Liver (tissue), 9 donors: ENCODE results near the gene PSMG4. TPM values are rescaled to one million over a fixed set of nuclear protein-coding genes. Genes with fewer than 3 reads are reported as not detected.

Experiments used
- DNase-seq: peaks from one replicate; pipeline ENCODE4 v3.0.0-alpha.2; 2017; ENCODE audit warnings: low spot score
- H3K27ac ChIP-seq, 2 donors: one replicate each; pipeline ENCODE4 v1.7.0; 2013; ENCODE audit warnings: inconsistent platforms in 2 of 2, low read length in 2 of 2, control low read depth in 1 of 2, low read depth in 1 of 2, mild to moderate bottlenecking in 1 of 2
- H3K27me3 ChIP-seq, 4 donors: one replicate each; pipeline versions ENCODE4 v1.6.1 to v1.7.0; 2013; ENCODE audit warnings: low read length in 3 of 4, inconsistent platforms in 1 of 4, mild to moderate bottlenecking in 1 of 4, moderate library complexity in 1 of 4; ENCODE audit not compliant: control insufficient read depth in 4 of 4, insufficient read depth in 4 of 4
- H3K36me3 ChIP-seq, 4 donors: one replicate each; pipeline versions ENCODE4 v1.6.1 to v1.7.0; 2013; ENCODE audit warnings: low read length in 3 of 4, mild to moderate bottlenecking in 3 of 4, low read depth in 1 of 4, moderate library complexity in 1 of 4; ENCODE audit not compliant: control insufficient read depth in 4 of 4, insufficient read depth in 3 of 4
- H3K4me1 ChIP-seq, 4 donors: one replicate each; pipeline versions ENCODE4 v1.6.1 to v1.7.0; 2013; ENCODE audit warnings: low read length in 3 of 4, mild to moderate bottlenecking in 3 of 4, moderate library complexity in 1 of 4; ENCODE audit not compliant: control insufficient read depth in 4 of 4, insufficient read depth in 4 of 4
- H3K4me3 ChIP-seq, 3 donors: one replicate each; pipeline versions ENCODE4 v1.6.1 to v1.7.0; 2013; ENCODE audit warnings: low read length in 3 of 3, control low read depth in 1 of 3, low read depth in 1 of 3, mild to moderate bottlenecking in 1 of 3
- H3K9ac ChIP-seq, 2 donors: one replicate each; pipeline ENCODE4 v1.7.0; 2013; ENCODE audit warnings: low read length in 2 of 2, mild to moderate bottlenecking in 2 of 2, moderate library complexity in 2 of 2, control low read depth in 1 of 2, low read depth in 1 of 2
- H3K9me3 ChIP-seq, 4 donors: one replicate each; pipeline versions ENCODE4 v1.6.1 to v1.7.0; 2013; ENCODE audit warnings: low read length in 3 of 4; ENCODE audit not compliant: control insufficient read depth in 4 of 4
- EGR1 ChIP-seq, 2 donors: IDR thresholded peaks; 2 replicates each; pipeline ENCODE4 v1.6.1; 2016 to 2018; ENCODE audit warnings: antibody characterized with exemption in 2 of 2, low read depth in 2 of 2
- FOXA1 ChIP-seq: IDR thresholded peaks from 2 replicates; pipeline ENCODE4 v1.6.1; 2016; ENCODE audit warnings: antibody characterized with exemption
- FOXA2 ChIP-seq: IDR thresholded peaks from 2 replicates; pipeline ENCODE4 v1.6.1; 2016; ENCODE audit warnings: antibody characterized with exemption
- GABPA ChIP-seq, 2 donors: IDR thresholded peaks in 1 of 2; conservative IDR thresholded peaks in 1 of 2; 2 replicates each; pipeline ENCODE4 v1.6.1; 2016; ENCODE audit warnings: antibody characterized with exemption in 2 of 2, mild to moderate bottlenecking in 1 of 2, moderate library complexity in 1 of 2
- HNF4G ChIP-seq: IDR thresholded peaks from 2 replicates; pipeline ENCODE4 v1.6.1; 2016; ENCODE audit warnings: antibody characterized with exemption
- JUND ChIP-seq, 2 donors: IDR thresholded peaks; 2 replicates each; pipeline ENCODE4 v1.6.1; 2016; ENCODE audit warnings: antibody characterized with exemption in 2 of 2
- NR2F2 ChIP-seq: IDR thresholded peaks from 2 replicates; pipeline ENCODE4 v1.6.1; 2016; ENCODE audit warnings: antibody characterized with exemption
- RAD21 ChIP-seq, 2 donors: IDR thresholded peaks; 2 replicates each; pipeline ENCODE4 v1.6.1; 2016; ENCODE audit warnings: antibody characterized with exemption in 2 of 2, mild to moderate bottlenecking in 2 of 2
- RXRA ChIP-seq, 2 donors: IDR thresholded peaks; 2 replicates each; pipeline ENCODE4 v1.6.1; 2017 to 2018; ENCODE audit warnings: antibody characterized with exemption in 2 of 2, mild to moderate bottlenecking in 1 of 2
- SP1 ChIP-seq: IDR thresholded peaks from 2 replicates; pipeline ENCODE4 v1.6.1; 2018; ENCODE audit warnings: antibody characterized with exemption, mild to moderate bottlenecking
- TAF1 ChIP-seq: conservative IDR thresholded peaks from 2 replicates; pipeline ENCODE4 v1.6.1; 2016; ENCODE audit warnings: antibody characterized with exemption, mild to moderate bottlenecking
- YY1 ChIP-seq: IDR thresholded peaks from 2 replicates; pipeline ENCODE4 v1.6.1; 2016; ENCODE audit warnings: antibody characterized with exemption, mild to moderate bottlenecking
- WGBS: extraction: QIAGEN DNeasy Blood & Tissue Kit; methylation state at CpG from one replicate; pipeline ENCODE4 v1.1.7; 2013; 5-methylcytosine and 5-hydroxymethylcytosine counted together
- polyA plus RNA-seq, 2 donors: library from polyadenylated mRNA; stranded (reverse) in 1 of 2; unstranded in 1 of 2; fragments of 200-250 nt in 1 of 2; fragments of >200 nt in 1 of 2; fragmentation: Nextera tagmentation in 1 of 2; extraction: Ambion mirVana in 1 of 2; gene quantifications; one replicate each; pipeline versions ENCODE4 v1.2.1 to v1.2.3, GENCODE V29; 2013 to 2015
- total RNA-seq, 2 donors: library from RNA; depleted of rRNA; stranded (reverse); fragments of >200 nt; gene quantifications; one replicate each; pipeline ENCODE4 v1.2.3, GENCODE V29; 2014
- TF ChIP-seq, protein P1 (sequence below): IDR thresholded peaks from 2 replicates; pipeline ENCODE4 v1.6.1; 2016; ENCODE audit warnings: antibody characterized with exemption
- TF ChIP-seq, protein P2 (sequence below): IDR thresholded peaks from 2 replicates; pipeline ENCODE4 v1.6.1; 2016; ENCODE audit warnings: antibody characterized with exemption
- TF ChIP-seq, protein P3 (sequence below): fragments of 150-350 bp; IDR thresholded peaks from 2 replicates; pipeline ENCODE4 v1.5.1; 2017; ENCODE audit warnings: improper control_type of control experiment, low read depth, low read length; ENCODE audit not compliant: missing input control
- TF ChIP-seq, protein P4 (sequence below): IDR thresholded peaks from 2 replicates; pipeline ENCODE4 v1.6.1; 2016; ENCODE audit warnings: antibody characterized with exemption
- donor health status: healthy.
- donor health status: healthy.
- donor health status: healthy.
- donor health status: healthy.
- donor health status: healthy.

Gene PSMG4
- total and polyA plus RNA-seq, 4 donors = 10.7 to 28.5 (median 15.1) TPM

DNA sequence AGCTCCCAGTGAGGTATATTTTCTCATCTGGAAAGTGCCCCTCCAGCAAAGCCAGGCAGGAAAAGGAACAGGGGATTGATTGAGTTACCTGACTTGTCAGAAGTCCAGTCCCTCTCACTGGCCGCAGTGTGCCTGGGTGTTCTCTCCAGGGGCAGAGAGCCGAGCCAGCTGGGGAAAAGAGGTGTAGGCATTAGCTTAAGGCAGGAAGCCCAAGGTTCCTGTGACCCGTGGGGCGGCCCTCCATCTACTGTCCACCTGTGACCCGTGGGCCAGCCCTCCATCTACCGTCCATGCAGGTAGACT, 2.7 kb downstream of the PSMG4 start:
- DNase-seq = no peak
- TF ChIP-seq EGR1 (IDR thresholded peaks at IDR 0.05; ENCODE audit: low read depth in 2 of 2) (no peak), YY1 (no peak), JUND (IDR thresholded peaks at IDR 0.05) (no peak), FOXA1 (no peak), SP1 (no peak), TAF1 (no peak), RXRA (IDR thresholded peaks at IDR 0.05) (no peak), FOXA2 (no peak)
- TF ChIP-seq, protein P1, sequence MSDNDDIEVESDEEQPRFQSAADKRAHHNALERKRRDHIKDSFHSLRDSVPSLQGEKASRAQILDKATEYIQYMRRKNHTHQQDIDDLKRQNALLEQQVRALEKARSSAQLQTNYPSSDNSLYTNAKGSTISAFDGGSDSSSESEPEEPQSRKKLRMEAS = no peak
- TF ChIP-seq, protein P2, sequence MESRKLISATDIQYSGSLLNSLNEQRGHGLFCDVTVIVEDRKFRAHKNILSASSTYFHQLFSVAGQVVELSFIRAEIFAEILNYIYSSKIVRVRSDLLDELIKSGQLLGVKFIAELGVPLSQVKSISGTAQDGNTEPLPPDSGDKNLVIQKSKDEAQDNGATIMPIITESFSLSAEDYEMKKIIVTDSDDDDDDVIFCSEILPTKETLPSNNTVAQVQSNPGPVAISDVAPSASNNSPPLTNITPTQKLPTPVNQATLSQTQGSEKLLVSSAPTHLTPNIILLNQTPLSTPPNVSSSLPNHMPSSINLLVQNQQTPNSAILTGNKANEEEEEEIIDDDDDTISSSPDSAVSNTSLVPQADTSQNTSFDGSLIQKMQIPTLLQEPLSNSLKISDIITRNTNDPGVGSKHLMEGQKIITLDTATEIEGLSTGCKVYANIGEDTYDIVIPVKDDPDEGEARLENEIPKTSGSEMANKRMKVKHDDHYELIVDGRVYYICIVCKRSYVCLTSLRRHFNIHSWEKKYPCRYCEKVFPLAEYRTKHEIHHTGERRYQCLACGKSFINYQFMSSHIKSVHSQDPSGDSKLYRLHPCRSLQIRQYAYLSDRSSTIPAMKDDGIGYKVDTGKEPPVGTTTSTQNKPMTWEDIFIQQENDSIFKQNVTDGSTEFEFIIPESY = no peak
- Histone ChIP-seq H3K27ac (no peak overlapping the region), H3K27me3 (no peaks in the 10 kb centered on the region), H3K9me3 (no peaks in the 10 kb centered on the region), H3K4me1 (peaks cover 10 to 49% (median 40%) of the 10 kb centered on the region in 4 donors), H3K36me3 (peaks cover 0 to 5% (median 1%) of the 10 kb centered on the region in 4 donors), H3K9ac (no peak overlapping the region), H3K4me3 (no peak overlapping the region)
- 55% methylated on average over 6 of the region's 6 CpGs for WGBS

DNA sequence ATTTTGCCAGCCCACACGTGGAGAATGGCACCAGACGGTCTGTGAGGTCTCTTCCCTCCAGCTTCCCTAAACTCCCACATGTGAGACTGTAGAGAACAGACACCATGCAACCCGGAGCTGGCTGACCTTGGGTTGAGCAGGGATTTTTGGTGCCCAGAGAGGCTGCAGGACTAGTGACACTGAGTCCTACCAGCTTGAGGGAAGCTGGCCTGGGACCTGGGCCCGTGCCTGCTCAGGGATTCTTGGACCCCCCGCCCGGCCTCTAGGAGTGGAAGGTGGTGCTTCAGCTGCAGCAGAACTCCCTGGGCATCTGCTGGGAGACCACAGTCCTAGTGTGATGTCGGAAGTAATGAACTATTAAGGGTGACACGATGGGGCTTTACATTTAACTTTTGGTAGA, 3.2 kb downstream of the PSMG4 start:
- Histone ChIP-seq H3K27me3 (no peaks in the 10 kb centered on the region), H3K4me1 (peaks cover 10 to 49% (median 40%) of the 10 kb centered on the region in 4 donors), H3K36me3 (peaks cover 0 to 5% (median 1%) of the 10 kb centered on the region in 4 donors), H3K9ac (no peak overlapping the region), H3K9me3 (no peaks in the 10 kb centered on the region), H3K27ac (no peak overlapping the region), H3K4me3 (no peak overlapping the region)
- DNase-seq = no peak
- TF ChIP-seq GABPA (IDR thresholded peaks at IDR 0.05 in 1 of 2, conservative IDR thresholded peaks at IDR 0.05 in 1 of 2) = no peak
- TF ChIP-seq, protein P3, sequence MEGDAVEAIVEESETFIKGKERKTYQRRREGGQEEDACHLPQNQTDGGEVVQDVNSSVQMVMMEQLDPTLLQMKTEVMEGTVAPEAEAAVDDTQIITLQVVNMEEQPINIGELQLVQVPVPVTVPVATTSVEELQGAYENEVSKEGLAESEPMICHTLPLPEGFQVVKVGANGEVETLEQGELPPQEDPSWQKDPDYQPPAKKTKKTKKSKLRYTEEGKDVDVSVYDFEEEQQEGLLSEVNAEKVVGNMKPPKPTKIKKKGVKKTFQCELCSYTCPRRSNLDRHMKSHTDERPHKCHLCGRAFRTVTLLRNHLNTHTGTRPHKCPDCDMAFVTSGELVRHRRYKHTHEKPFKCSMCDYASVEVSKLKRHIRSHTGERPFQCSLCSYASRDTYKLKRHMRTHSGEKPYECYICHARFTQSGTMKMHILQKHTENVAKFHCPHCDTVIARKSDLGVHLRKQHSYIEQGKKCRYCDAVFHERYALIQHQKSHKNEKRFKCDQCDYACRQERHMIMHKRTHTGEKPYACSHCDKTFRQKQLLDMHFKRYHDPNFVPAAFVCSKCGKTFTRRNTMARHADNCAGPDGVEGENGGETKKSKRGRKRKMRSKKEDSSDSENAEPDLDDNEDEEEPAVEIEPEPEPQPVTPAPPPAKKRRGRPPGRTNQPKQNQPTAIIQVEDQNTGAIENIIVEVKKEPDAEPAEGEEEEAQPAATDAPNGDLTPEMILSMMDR = no peak
- no peak for TF ChIP-seq YY1
- TF ChIP-seq TAF1 = no peak
- TF ChIP-seq, protein P4, sequence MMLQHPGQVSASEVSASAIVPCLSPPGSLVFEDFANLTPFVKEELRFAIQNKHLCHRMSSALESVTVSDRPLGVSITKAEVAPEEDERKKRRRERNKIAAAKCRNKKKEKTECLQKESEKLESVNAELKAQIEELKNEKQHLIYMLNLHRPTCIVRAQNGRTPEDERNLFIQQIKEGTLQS = no peak
- TF ChIP-seq JUND (IDR thresholded peaks at IDR 0.05) = no peak
- 69% methylated on average over 8 of the region's 8 CpGs for WGBS

DNA sequence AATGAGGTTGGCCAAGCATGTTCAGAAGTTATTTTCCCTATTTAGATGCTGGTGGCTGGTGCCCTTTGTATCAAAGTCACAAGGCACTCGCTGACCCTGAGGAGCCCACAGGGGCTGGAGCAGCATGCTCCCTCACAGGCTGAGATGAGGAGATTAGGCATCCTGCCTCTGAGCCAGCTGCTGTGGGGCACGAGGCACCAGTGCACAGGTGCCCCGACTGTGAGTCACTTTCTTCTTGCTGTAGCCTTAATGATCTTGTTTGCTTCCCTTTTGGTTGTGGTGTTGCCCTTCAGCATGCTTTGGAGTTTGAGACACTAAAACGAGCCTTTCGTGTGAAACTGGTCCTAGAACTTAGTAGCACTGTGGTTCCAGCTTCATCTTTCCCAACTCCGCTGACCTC, 4.3 kb downstream of the PSMG4 start:
- H3K9ac ChIP-seq = no peak overlapping the region
- no peak overlapping the region for H3K4me3 ChIP-seq
- WGBS = 91% methylated on average over 6 of the region's 6 CpGs
- peaks cover 10 to 50% (median 40%) of the 10 kb centered on the region in 4 donors for H3K4me1 ChIP-seq
- peaks cover 0 to 5% (median 1%) of the 10 kb centered on the region in 4 donors for H3K36me3 ChIP-seq
- H3K27ac ChIP-seq = no peak overlapping the region
- no peak for DNase-seq
- TF ChIP-seq GABPA (IDR thresholded peaks at IDR 0.05 in 1 of 2, conservative IDR thresholded peaks at IDR 0.05 in 1 of 2) (no peak), FOXA1 (no peak), RAD21 (IDR thresholded peaks at IDR 0.05) (no peak), RXRA (IDR thresholded peaks at IDR 0.05) (no peak), TAF1 (no peak), HNF4G (no peak), NR2F2 (no peak), SP1 (no peak), JUND (IDR thresholded peaks at IDR 0.05) (no peak), EGR1 (IDR thresholded peaks at IDR 0.05; ENCODE audit: low read depth in 2 of 2) (no peak), FOXA2 (no peak), YY1 (no peak)
- TF ChIP-seq, protein P1 = no peak
- TF ChIP-seq, protein P3 = no peak
- TF ChIP-seq, protein P4 = no peak
- TF ChIP-seq, protein P2 = no peak
- no peaks in the 10 kb centered on the region for H3K9me3 ChIP-seq
- H3K27me3 ChIP-seq = no peaks in the 10 kb centered on the region
